Right atrium auricular region (tissue), 2 donors: Measurements from ENCODE around the gene SSU72. TPM values are rescaled to one million over a fixed set of nuclear protein-coding genes. Genes with fewer than 3 reads are reported as not detected.

Source experiments
- DNase-seq: peaks from one replicate; pipeline ENCODE4 v3.0.0-alpha.2; 2019; ENCODE audit warnings: low spot score
- H3K27ac ChIP-seq, 2 donors: fragments of 200-600 bp; sonication (generic); 1 replicate in 1 of 2; 2 replicates in 1 of 2; pipeline ENCODE4 v1.5.1; 2016 to 2019
- H3K27me3 ChIP-seq, 2 donors: fragments of 200-600 bp; sonication (generic); one replicate each; pipeline versions ENCODE4 v1.5.1 to v1.6.0; 2017 to 2019
- H3K36me3 ChIP-seq: fragments of 200-600 bp; sonication (generic); one replicate; pipeline ENCODE4 v1.5.1; 2016
- H3K4me1 ChIP-seq, 2 donors: fragments of 200-600 bp; sonication (generic); one replicate each; pipeline versions ENCODE4 v1.5.1 to v1.6.0; 2017 to 2019
- H3K4me3 ChIP-seq, 2 donors: fragments of 200-600 bp; sonication (generic); 1 replicate in 1 of 2; 2 replicates in 1 of 2; pipeline ENCODE4 v1.5.1; 2017 to 2019; ENCODE audit warnings: mild to moderate bottlenecking in 1 of 2, moderate library complexity in 1 of 2
- H3K9me3 ChIP-seq, 2 donors: fragments of 200-600 bp; sonication (generic); one replicate each; pipeline ENCODE4 v1.5.1; 2019
- CTCF ChIP-seq, 2 donors: fragments of 200-600 bp; sonication (generic); IDR thresholded peaks; one replicate each; pipeline ENCODE4 v1.5.1; 2019; ENCODE audit warnings: antibody characterized with exemption in 2 of 2
- total RNA-seq, 2 donors: library from RNA; depleted of rRNA; stranded (reverse); fragments of >200 nt; gene quantifications; one replicate each; pipeline ENCODE4 v1.1.0, GENCODE V29; 2016

Gene SSU72
- total RNA-seq, 2 donors from 2014 or later = 98.3 to 121 TPM

- Histone ChIP-seq H3K4me1 (peaks cover 0 to 30% of the 10 kb centered on the region in 2 donors), H3K9me3 (no peaks in the 10 kb centered on the region), H3K4me3 (no peak overlapping the region), H3K27ac (no peak overlapping the region), H3K27me3 (no peaks in the 10 kb centered on the region), H3K36me3 (peaks cover 11% of the 10 kb centered on the region)
- TF ChIP-seq CTCF (IDR thresholded peaks at IDR 0.05) = no peak
- no peak for DNase-seq
These were observed 28.5 kb downstream of the SSU72 start for GRCh38 chr1:1545946-1546737.

GRCh38 chr1:1544544-1544943, 30.1 kb downstream of the SSU72 start:
- Histone ChIP-seq H3K4me3 (no peak overlapping the region), H3K4me1 (peaks cover 0 to 26% of the 10 kb centered on the region in 2 donors), H3K27me3 (no peaks in the 10 kb centered on the region), H3K36me3 (peaks cover 12% of the 10 kb centered on the region), H3K27ac (peak overlapping the region in 1 of 2 donors; percentile 85), H3K9me3 (no peaks in the 10 kb centered on the region)
- DNase-seq = no peak
- TF ChIP-seq CTCF (IDR thresholded peaks at IDR 0.05) = no peak

- DNase-seq = peak; percentile 90
- H3K9me3 ChIP-seq = no peaks in the 10 kb centered on the region
- H3K4me3 ChIP-seq = peak overlapping the region; percentile 11 to 34
- H3K27me3 ChIP-seq = no peaks in the 10 kb centered on the region
- peak overlapping the region; percentile 77 to 85 for H3K27ac ChIP-seq
- H3K4me1 ChIP-seq = peaks cover 0 to 35% of the 10 kb centered on the region in 2 donors
- TF ChIP-seq CTCF (IDR thresholded peaks at IDR 0.05) = no peak
- peaks cover 12% of the 10 kb centered on the region for H3K36me3 ChIP-seq
These were observed 31.0 kb downstream of the SSU72 start for GRCh38 chr1:1543706-1544099.

- no peak for TF ChIP-seq CTCF (IDR thresholded peaks at IDR 0.05)
- H3K9me3 ChIP-seq = no peaks in the 10 kb centered on the region
- peaks cover 0 to 36% of the 10 kb centered on the region in 2 donors for H3K4me1 ChIP-seq
- H3K36me3 ChIP-seq = peaks cover 12% of the 10 kb centered on the region
- DNase-seq = no peak
- no peaks in the 10 kb centered on the region for H3K27me3 ChIP-seq
- peak overlapping the region; percentile 11 to 34 for H3K4me3 ChIP-seq
- H3K27ac ChIP-seq = peak overlapping the region; percentile 77 to 85
These were observed 31.6 kb downstream of the SSU72 start for GRCh38 chr1:1542766-1543705.

GRCh38 chr1:1541956-1542765, 32.5 kb downstream of the SSU72 start:
- TF ChIP-seq CTCF (IDR thresholded peaks at IDR 0.05) = no peak
- DNase-seq = no peak
- Histone ChIP-seq H3K9me3 (no peaks in the 10 kb centered on the region), H3K27ac (peak overlapping the region in 1 of 2 donors; percentile 85), H3K36me3 (peaks cover 12% of the 10 kb centered on the region), H3K4me3 (no peak overlapping the region), H3K4me1 (peaks cover 0 to 36% of the 10 kb centered on the region in 2 donors), H3K27me3 (no peaks in the 10 kb centered on the region)
